DND-41 (cell line): ENCODE data around the gene EDAR.

ENCODE experiments used
- CTCF ChIP-seq: IDR thresholded peaks from 2 replicates; pipeline ENCODE4 v1.5.1; 2012; ENCODE audit warnings: borderline replicate concordance, low read length, moderate library complexity, mild to moderate bottlenecking; ENCODE audit not compliant: poor library complexity, severe bottlenecking; ENCODE audit errors: extremely low read depth
- EZH2 ChIP-seq: IDR thresholded peaks from 3 replicates; pipeline ENCODE4 v1.6.1; 2012; ENCODE audit warnings: borderline replicate concordance, low read depth, mild to moderate bottlenecking, moderate library complexity, low read length, inconsistent platforms; ENCODE audit not compliant: severe bottlenecking

- TF ChIP-seq CTCF (peak; percentile 21), EZH2 (no peak)
Observed at GRCh38 chr2:108960006-108960405, 29.0 kb downstream of the EDAR start.
